ENCODE results near the gene PTPRG. TPM values are rescaled to one million over a fixed set of nuclear protein-coding genes. Genes with fewer than 3 reads are reported as not detected.

Gene PTPRG
- total RNA-seq, 1 experiment from 2014 or later: 32.1 TPM

- no peak for TF ChIP-seq ZBTB33 (IDR thresholded peaks at IDR 0.05; ENCODE audit: extremely low read depth, insufficient replicate concordance, low read length)
- TF ChIP-seq EGR1 (IDR thresholded peaks at IDR 0.05; ENCODE audit: low read depth): no peak
Observed at GRCh38 chr3:61986473-61986872, 425.1 kb downstream of the PTPRG start (continued).

GRCh38 chr3:61989681-61990080 is 428.3 kb downstream of the PTPRG start:
- H3K9me3 ChIP-seq (ENCODE audit: control insufficient read depth in 1 of 2, insufficient read depth in 1 of 2, low read depth in 1 of 2, low read length in 2 of 2): no peaks in the 10 kb centered on the region
- no peak for TF ChIP-seq EZH2 (IDR thresholded peaks at IDR 0.05)
- no peak for TF ChIP-seq POLR2AphosphoS5 (IDR thresholded peaks at IDR 0.05; ENCODE audit: low read depth, low read length)
- no peak for TF ChIP-seq EZH2phosphoT487 (IDR thresholded peaks at IDR 0.05; ENCODE audit: borderline replicate concordance)
- TF ChIP-seq ZBTB33 (IDR thresholded peaks at IDR 0.05; ENCODE audit: extremely low read depth, insufficient replicate concordance, low read length): no peak
- TF ChIP-seq EGR1 (IDR thresholded peaks at IDR 0.05; ENCODE audit: low read depth): no peak
- TF ChIP-seq POLR2A (IDR thresholded peaks at IDR 0.05; ENCODE audit: borderline replicate concordance, extremely low read depth, insufficient read depth, insufficient read length): no peak
- no peak for TF ChIP-seq ZFX (IDR thresholded peaks at IDR 0.05)
- TF ChIP-seq TCF7L2 (IDR thresholded peaks at IDR 0.05; ENCODE audit: borderline replicate concordance, extremely low read depth, insufficient read depth, insufficient read length): no peak
- TF ChIP-seq RAD21 (IDR thresholded peaks at IDR 0.05; ENCODE audit: low read depth): no peak
- no peak for TF ChIP-seq CBX3 (IDR thresholded peaks at IDR 0.05; ENCODE audit: low read depth)
- TF ChIP-seq YY1 (IDR thresholded peaks at IDR 0.05; ENCODE audit: extremely low read depth, insufficient replicate concordance, low read depth, low read length): no peak
- no peak for TF ChIP-seq SIN3A (IDR thresholded peaks at IDR 0.05; ENCODE audit: low read depth)
- TF ChIP-seq SP1 (IDR thresholded peaks at IDR 0.05; ENCODE audit: low read depth): no peak
- TF ChIP-seq ZNF274 (IDR thresholded peaks at IDR 0.05; ENCODE audit: low read depth, low read length): no peak
- H3K27me3 ChIP-seq (ENCODE audit: insufficient read depth, low read length): no peaks in the 10 kb centered on the region
- no peak overlapping the region for H3K4me2 ChIP-seq (ENCODE audit: low read length)
- no peak overlapping the region for H3K9ac ChIP-seq (ENCODE audit: low read length)
- intact Hi-C loops (cut with micrococcal nuclease): no loop called here
- H4K20me1 ChIP-seq (ENCODE audit: insufficient read depth): no peaks in the 10 kb centered on the region
- H3K9me2 ChIP-seq (ENCODE audit: insufficient read depth): no peaks in the 10 kb centered on the region
- no peak for DNase-seq (ENCODE audit: low read depth, low spot score)
- no peak overlapping the region for H3K4me3 ChIP-seq (replicated peaks in 1 of 2; ENCODE audit: low read depth in 1 of 2, low read length in 2 of 2)
- no peak overlapping the region for H3K27ac ChIP-seq (ENCODE audit: low read depth, low read length)
- no peaks in the 10 kb centered on the region for H3K79me2 ChIP-seq (ENCODE audit: insufficient read depth, low read length)
- BruUV-seq (replicated peaks): no TSS peak
- no peaks in the 10 kb centered on the region for H3K36me3 ChIP-seq (ENCODE audit: control insufficient read depth in 1 of 2, insufficient read depth in 2 of 2, low read length in 2 of 2)
- POLR2A ChIA-PET: no interaction called here
- no peak for ATAC-seq
- CTCF ChIA-PET: no interaction called here
- H3K4me1 ChIP-seq (ENCODE audit: control insufficient read depth in 1 of 2, insufficient read depth in 2 of 2, low read length in 2 of 2): peaks cover 0 to 6% of the 10 kb centered on the region in 2 experiments; a peak in 1 of 4 replicates
- RAD21 ChIA-PET (ENCODE audit: low non-redundant PET in 1 of 2, low total read pairs in 2 of 2, uncharacterized antibody in 2 of 2, unreplicated experiment in 2 of 2): no interaction called here
- no peak overlapping the region for H2AFZ ChIP-seq (ENCODE audit: low read depth, low read length, poor library complexity, severe bottlenecking)
